ENCODE results near the gene TBC1D16. TPM values are rescaled to one million over a fixed set of nuclear protein-coding genes. Genes with fewer than 3 reads are reported as not detected.

TBC1D16 gene
- total RNA-seq, 4 donors from 2014 or later: 6.4 to 20.2 (median 11.5) TPM

DNA sequence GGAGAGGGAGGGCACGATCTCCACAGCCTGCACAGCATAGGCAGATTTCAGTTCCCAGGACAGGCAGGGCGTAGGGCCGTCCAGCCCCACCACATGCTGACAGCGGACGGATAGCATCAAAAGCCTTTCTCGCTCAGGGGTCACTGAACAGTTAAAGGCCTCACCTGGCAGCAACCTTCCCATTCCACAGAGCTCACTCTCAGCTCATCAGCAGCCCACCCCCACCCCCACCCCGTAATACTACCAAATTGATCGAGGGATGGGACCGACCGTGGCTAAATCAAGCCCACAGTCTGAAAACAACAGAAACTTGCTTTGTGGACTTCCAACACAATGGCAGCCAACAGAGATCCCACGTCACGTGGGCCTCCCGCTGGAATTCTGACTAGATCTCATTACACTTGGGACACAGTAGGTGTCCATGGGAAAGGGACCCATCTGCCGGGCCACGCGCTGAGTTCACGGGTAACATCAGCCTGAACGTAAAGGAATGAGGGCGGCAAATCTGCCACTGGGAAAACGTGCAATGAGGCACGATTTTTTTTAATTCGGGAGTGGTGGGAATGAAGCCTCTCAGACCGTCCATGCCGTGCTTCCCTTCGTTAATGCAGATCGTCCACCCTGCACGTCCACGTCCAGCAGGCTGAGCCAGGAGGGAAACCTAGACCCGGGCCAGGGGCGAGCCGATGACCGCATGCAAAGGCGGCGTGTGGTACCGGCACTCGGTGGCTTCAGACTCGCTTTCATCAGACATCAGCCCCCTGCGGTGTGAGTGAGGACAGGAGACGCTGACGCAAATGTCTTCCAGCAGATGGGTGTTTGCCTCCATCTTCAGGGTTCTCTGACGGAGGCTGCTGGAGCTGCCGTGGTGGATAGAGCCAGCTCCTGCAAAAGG lies 92.1 kb downstream of the TBC1D16 start:
- no peak for TF ChIP-seq POLR2A (IDR thresholded peaks at IDR 0.05)
- TF ChIP-seq, protein P1, sequence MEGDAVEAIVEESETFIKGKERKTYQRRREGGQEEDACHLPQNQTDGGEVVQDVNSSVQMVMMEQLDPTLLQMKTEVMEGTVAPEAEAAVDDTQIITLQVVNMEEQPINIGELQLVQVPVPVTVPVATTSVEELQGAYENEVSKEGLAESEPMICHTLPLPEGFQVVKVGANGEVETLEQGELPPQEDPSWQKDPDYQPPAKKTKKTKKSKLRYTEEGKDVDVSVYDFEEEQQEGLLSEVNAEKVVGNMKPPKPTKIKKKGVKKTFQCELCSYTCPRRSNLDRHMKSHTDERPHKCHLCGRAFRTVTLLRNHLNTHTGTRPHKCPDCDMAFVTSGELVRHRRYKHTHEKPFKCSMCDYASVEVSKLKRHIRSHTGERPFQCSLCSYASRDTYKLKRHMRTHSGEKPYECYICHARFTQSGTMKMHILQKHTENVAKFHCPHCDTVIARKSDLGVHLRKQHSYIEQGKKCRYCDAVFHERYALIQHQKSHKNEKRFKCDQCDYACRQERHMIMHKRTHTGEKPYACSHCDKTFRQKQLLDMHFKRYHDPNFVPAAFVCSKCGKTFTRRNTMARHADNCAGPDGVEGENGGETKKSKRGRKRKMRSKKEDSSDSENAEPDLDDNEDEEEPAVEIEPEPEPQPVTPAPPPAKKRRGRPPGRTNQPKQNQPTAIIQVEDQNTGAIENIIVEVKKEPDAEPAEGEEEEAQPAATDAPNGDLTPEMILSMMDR (IDR thresholded peaks at IDR 0.05): no peak
- WGBS, 2 donors: 95% methylated on average over 26 to 41 of the region's 42 CpGs
- H3K9me3 ChIP-seq: no peaks in the 10 kb centered on the region
- peaks cover 0 to 28% (median 0%) of the 10 kb centered on the region in 3 donors for H3K4me1 ChIP-seq
- DNase-seq: no peak
- no peak overlapping the region for H3K27ac ChIP-seq
- no peak overlapping the region for H3K4me3 ChIP-seq
- H3K27me3 ChIP-seq: no peaks in the 10 kb centered on the region
- peaks cover 9 to 90% (median 13%) of the 10 kb centered on the region in 3 donors for H3K36me3 ChIP-seq
- intact Hi-C loops (cut with DNase I): no loop called here

DNA sequence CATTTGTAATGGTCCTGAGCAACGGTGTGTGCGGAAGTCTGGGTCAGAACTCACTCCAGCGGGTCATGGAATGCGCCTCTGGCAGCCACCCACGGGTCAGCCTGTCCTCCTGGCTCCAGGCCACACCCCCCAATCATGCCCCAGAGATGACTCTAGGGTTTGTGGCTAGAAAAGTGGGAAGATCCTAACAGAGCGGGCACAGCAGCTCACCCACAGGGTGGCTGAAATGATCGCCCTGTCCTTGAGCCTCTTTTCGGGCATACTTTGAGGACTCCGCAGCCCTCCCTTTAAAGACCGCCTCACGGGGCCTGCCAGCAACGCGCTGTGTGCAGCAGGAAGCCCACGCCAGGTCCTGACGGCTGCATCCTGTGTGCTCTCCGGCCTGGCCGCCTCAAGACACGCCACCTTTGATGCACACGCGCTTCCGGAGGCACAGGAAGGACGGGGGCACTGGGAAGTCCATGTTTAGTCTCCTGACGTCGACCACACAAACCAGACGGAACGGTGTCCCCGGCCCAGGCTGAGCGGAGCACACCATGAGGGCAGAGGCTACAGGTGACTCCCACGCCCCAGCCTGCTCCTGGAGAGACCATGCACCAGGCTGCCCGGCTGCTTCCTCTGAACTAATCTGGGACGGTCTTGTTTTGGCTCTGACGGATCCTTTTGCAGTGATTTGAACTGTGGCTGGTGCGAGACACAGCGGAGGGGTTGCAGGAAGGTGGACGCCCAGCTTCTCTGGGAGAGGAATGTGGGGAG lies 92.9 kb downstream of the TBC1D16 start:
- Histone ChIP-seq H3K4me1 (peaks cover 0 to 24% (median 0%) of the 10 kb centered on the region in 3 donors), H3K27me3 (no peaks in the 10 kb centered on the region), H3K27ac (peak overlapping the region in 1 of 4 donors; percentile 22), H3K36me3 (peaks cover 9 to 84% (median 13%) of the 10 kb centered on the region in 3 donors), H3K9me3 (no peaks in the 10 kb centered on the region), H3K4me3 (no peak overlapping the region)
- WGBS, 2 donors: 71 to 74% methylated on average over 10 to 22 of the region's 35 CpGs
- TF ChIP-seq, protein P1 (IDR thresholded peaks at IDR 0.05): no peak
- no peak for TF ChIP-seq POLR2A (IDR thresholded peaks at IDR 0.05)
- intact Hi-C loops (cut with DNase I): no loop called here
- DNase-seq: no peak

DNA sequence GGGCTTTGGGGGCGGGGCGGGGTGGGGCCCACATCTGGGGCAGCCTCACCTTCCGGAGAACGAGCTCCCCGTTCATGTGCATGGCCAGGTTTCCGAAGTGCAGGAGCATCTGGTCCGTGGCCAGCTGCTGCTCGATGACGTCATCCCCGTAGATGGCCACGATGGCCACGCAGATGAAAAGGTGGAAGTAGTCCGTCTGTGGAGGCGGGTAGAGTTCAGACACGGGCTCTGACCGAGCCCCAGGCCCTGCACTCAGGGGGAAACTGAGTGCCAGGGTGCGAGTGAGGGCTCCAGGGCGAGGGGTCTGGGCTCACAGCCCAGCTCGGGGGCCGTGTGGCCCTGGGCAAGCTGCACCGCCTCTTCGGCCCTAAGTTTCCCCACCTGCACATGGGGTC lies 93.7 kb downstream of the TBC1D16 start:
- no peak overlapping the region for H3K4me3 ChIP-seq
- H3K4me1 ChIP-seq: peaks cover 0 to 23% (median 3%) of the 10 kb centered on the region in 3 donors
- H3K27ac ChIP-seq: no peak overlapping the region
- DNase-seq: no peak
- intact Hi-C loops (cut with DNase I): no loop called here
- H3K9me3 ChIP-seq: no peaks in the 10 kb centered on the region
- no peak for TF ChIP-seq POLR2A (IDR thresholded peaks at IDR 0.05)
- TF ChIP-seq, protein P1 (IDR thresholded peaks at IDR 0.05): no peak
- no peaks in the 10 kb centered on the region for H3K27me3 ChIP-seq
- WGBS, 2 donors: 78 to 100% methylated on average over 1 to 11 of the region's 22 CpGs
- H3K36me3 ChIP-seq: peaks cover 9 to 83% (median 13%) of the 10 kb centered on the region in 3 donors

DNA sequence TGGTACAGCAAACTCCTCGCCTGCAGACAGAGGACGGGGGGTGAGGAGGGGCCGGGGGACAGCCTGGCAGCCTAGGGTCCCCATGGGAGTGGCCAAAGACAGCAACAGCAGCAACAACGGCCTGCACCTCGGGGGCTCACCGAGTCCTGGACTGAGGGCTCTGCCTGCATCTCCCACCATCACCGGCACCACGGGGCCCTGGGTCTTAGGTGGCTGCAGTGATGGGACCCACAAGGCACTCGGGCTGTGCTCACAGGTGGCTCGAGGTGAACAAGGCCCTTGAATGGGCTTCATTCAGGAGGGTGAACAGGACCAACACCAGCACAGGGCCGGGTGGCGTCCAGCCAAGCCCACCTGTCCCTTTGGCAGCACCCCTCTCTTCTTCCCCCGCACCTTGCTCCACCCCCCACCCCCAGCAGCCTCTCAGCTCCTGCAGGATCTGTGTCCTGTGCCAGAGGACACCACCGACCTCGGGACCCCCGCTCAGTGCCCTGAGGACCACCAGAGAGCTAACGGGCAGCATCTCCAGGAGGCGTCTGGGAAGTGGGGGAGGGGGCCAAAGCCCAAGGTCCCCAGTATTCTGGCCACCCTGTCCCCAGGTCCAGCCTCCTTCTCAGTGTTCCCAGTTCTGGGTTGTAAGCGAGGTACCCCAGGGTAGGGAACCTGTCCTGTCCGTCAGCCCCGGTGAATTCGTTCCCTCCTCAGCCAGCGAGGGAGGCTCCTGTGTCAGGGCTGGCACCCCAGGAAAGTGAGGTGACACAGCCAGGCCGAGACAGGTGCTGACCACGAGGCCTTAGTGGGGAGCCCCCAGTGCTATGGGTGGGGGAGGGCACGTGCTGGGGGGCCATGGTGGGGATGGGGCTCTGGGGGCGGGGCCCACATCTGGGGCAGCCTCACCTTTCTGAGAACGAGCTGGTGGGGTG lies 94.3 kb downstream of the TBC1D16 start:
- TF ChIP-seq POLR2A (IDR thresholded peaks at IDR 0.05): no peak
- TF ChIP-seq, protein P1 (IDR thresholded peaks at IDR 0.05): no peak
- Histone ChIP-seq H3K27ac (no peak overlapping the region), H3K4me3 (no peak overlapping the region), H3K9me3 (no peaks in the 10 kb centered on the region), H3K36me3 (peaks cover 9 to 76% (median 13%) of the 10 kb centered on the region in 3 donors), H3K4me1 (peaks cover 0 to 19% (median 3%) of the 10 kb centered on the region in 3 donors), H3K27me3 (no peaks in the 10 kb centered on the region)
- intact Hi-C loops (cut with DNase I): no loop called here
- no peak for DNase-seq
- 81 to 82% methylated on average over 8 to 16 of the region's 28 CpGs for WGBS, 2 donors

Measured in esophagus squamous epithelium (tissue), 5 donors.